ENCODE measurements around the gene RDX.

Gene RDX

GRCh38 chr11:110279881-110280280, 16.5 kb downstream of the RDX start:
- no peaks in the 10 kb centered on the region for H3K9me2 ChIP-seq (replicated peaks; ENCODE audit: low read depth, low read length)
- TF ChIP-seq, protein P1, sequence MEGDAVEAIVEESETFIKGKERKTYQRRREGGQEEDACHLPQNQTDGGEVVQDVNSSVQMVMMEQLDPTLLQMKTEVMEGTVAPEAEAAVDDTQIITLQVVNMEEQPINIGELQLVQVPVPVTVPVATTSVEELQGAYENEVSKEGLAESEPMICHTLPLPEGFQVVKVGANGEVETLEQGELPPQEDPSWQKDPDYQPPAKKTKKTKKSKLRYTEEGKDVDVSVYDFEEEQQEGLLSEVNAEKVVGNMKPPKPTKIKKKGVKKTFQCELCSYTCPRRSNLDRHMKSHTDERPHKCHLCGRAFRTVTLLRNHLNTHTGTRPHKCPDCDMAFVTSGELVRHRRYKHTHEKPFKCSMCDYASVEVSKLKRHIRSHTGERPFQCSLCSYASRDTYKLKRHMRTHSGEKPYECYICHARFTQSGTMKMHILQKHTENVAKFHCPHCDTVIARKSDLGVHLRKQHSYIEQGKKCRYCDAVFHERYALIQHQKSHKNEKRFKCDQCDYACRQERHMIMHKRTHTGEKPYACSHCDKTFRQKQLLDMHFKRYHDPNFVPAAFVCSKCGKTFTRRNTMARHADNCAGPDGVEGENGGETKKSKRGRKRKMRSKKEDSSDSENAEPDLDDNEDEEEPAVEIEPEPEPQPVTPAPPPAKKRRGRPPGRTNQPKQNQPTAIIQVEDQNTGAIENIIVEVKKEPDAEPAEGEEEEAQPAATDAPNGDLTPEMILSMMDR (conservative IDR thresholded peaks at IDR 0.05; ENCODE audit: low read length), result no peak
- TF ChIP-seq EZH2phosphoT487 (IDR thresholded peaks at IDR 0.05; ENCODE audit: borderline replicate concordance), result no peak
- H4K20me1 ChIP-seq (ENCODE audit: insufficient read depth, low read length, poor library complexity, severe bottlenecking), result peaks cover 13% of the 10 kb centered on the region
- H3K79me2 ChIP-seq (ENCODE audit: insufficient read depth, low read length), result peaks cover 85% of the 10 kb centered on the region
- no peaks in the 10 kb centered on the region for H3K27me3 ChIP-seq (ENCODE audit: insufficient read depth, low read length, poor library complexity, severe bottlenecking)
- peaks cover 44% of the 10 kb centered on the region for H3K36me3 ChIP-seq (ENCODE audit: insufficient read depth, low read length)
- H3K4me3 ChIP-seq (ENCODE audit: low read length, poor library complexity, severe bottlenecking), result no peak overlapping the region
- no peak overlapping the region for H3K9ac ChIP-seq (ENCODE audit: low read depth, low read length, poor library complexity, severe bottlenecking)
- H2AFZ ChIP-seq (ENCODE audit: low read length), result no peak overlapping the region
- no peaks in the 10 kb centered on the region for H3K9me3 ChIP-seq (ENCODE audit: insufficient read depth, low read depth, low read length)
- no peaks in the 10 kb centered on the region for H3F3A ChIP-seq (ENCODE audit: low read depth)
- H3K4me2 ChIP-seq (ENCODE audit: low read depth, low read length, poor library complexity, severe bottlenecking), result no peak overlapping the region
- no peaks in the 10 kb centered on the region for H3K4me1 ChIP-seq (ENCODE audit: insufficient read depth, low read length, poor library complexity, severe bottlenecking)

GRCh38 chr11:110272919-110273318, 23.5 kb downstream of the RDX start:
- Histone ChIP-seq H3K4me3 (ENCODE audit: low read length, poor library complexity, severe bottlenecking) (no peak overlapping the region), H3F3A (ENCODE audit: low read depth) (no peaks in the 10 kb centered on the region), H3K9ac (ENCODE audit: low read depth, low read length, poor library complexity, severe bottlenecking) (no peak overlapping the region), H3K27me3 (ENCODE audit: insufficient read depth, low read length, poor library complexity, severe bottlenecking) (no peaks in the 10 kb centered on the region), H3K4me2 (ENCODE audit: low read depth, low read length, poor library complexity, severe bottlenecking) (no peak overlapping the region), H4K20me1 (ENCODE audit: insufficient read depth, low read length, poor library complexity, severe bottlenecking) (peaks cover 10% of the 10 kb centered on the region), H3K36me3 (ENCODE audit: insufficient read depth, low read length) (peaks cover 73% of the 10 kb centered on the region), H3K9me2 (replicated peaks; ENCODE audit: low read depth, low read length) (no peaks in the 10 kb centered on the region), H3K9me3 (ENCODE audit: insufficient read depth, low read depth, low read length) (no peaks in the 10 kb centered on the region), H2AFZ (ENCODE audit: low read length) (no peak overlapping the region), H3K79me2 (ENCODE audit: insufficient read depth, low read length) (peaks cover 40% of the 10 kb centered on the region; the same call in 1 of the 2 replicates), H3K4me1 (ENCODE audit: insufficient read depth, low read length, poor library complexity, severe bottlenecking) (no peaks in the 10 kb centered on the region)
- no peak for TF ChIP-seq EZH2phosphoT487 (IDR thresholded peaks at IDR 0.05; ENCODE audit: borderline replicate concordance)
- TF ChIP-seq, protein P1 (conservative IDR thresholded peaks at IDR 0.05; ENCODE audit: low read length), result no peak

- H3K9me3 ChIP-seq (ENCODE audit: insufficient read depth, low read depth, low read length), result no peaks in the 10 kb centered on the region
- peaks cover 34% of the 10 kb centered on the region; the same call in 1 of the 2 replicates for H3K79me2 ChIP-seq (ENCODE audit: insufficient read depth, low read length)
- H3K27me3 ChIP-seq (ENCODE audit: insufficient read depth, low read length, poor library complexity, severe bottlenecking), result no peaks in the 10 kb centered on the region
- TF ChIP-seq EZH2phosphoT487 (IDR thresholded peaks at IDR 0.05; ENCODE audit: borderline replicate concordance), result no peak
- TF ChIP-seq, protein P1 (conservative IDR thresholded peaks at IDR 0.05; ENCODE audit: low read length), result no peak
- no peak overlapping the region for H2AFZ ChIP-seq (ENCODE audit: low read length)
- H3K36me3 ChIP-seq (ENCODE audit: insufficient read depth, low read length), result peaks cover 49% of the 10 kb centered on the region
- H3K4me1 ChIP-seq (ENCODE audit: insufficient read depth, low read length, poor library complexity, severe bottlenecking), result no peaks in the 10 kb centered on the region
- no peaks in the 10 kb centered on the region for H3K9me2 ChIP-seq (replicated peaks; ENCODE audit: low read depth, low read length)
- no peak overlapping the region for H3K4me3 ChIP-seq (ENCODE audit: low read length, poor library complexity, severe bottlenecking)
- H3K9ac ChIP-seq (ENCODE audit: low read depth, low read length, poor library complexity, severe bottlenecking), result no peak overlapping the region
- no peak overlapping the region for H3K4me2 ChIP-seq (ENCODE audit: low read depth, low read length, poor library complexity, severe bottlenecking)
- no peaks in the 10 kb centered on the region for H3F3A ChIP-seq (ENCODE audit: low read depth)
- peaks cover 15% of the 10 kb centered on the region for H4K20me1 ChIP-seq (ENCODE audit: insufficient read depth, low read length, poor library complexity, severe bottlenecking)
These were observed 26.4 kb downstream of the RDX start for GRCh38 chr11:110269996-110270395.
